Measurements from ENCODE around the gene MYLK3. TPM values are rescaled to one million over a fixed set of nuclear protein-coding genes. Genes with fewer than 3 reads are reported as not detected.
A peak's percentile ranks its signal among the peaks of the same experiment; 100 is the strongest.

MYLK3 gene
- total and polyA plus RNA-seq, 2 of the 4 experiments (the other 2 are of a cell fraction): under 0.01 to 0.03 TPM

DNA sequence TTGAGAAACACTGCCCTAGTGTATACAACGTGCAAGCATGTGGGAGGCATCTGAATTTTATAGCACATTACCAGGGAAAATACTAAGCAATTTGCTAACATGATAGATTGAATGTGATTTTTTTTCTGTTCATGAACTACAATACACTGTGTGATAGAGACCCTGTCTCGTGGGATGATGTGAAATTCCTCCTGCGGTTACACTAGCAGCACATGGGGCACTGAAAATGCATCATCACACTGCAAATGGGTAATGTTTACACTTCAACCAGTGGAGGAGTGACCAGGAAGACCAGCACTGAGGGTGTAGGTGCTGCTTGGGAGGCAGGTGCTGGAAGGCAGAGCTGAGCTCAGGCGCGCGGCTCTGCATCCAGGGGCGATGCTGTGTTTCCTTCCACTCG lies 29.9 kb downstream of the MYLK3 start:
- H3K9me1 ChIP-seq (ENCODE audit: insufficient read depth, low read length): no peaks in the 10 kb centered on the region
- H2AK9ac ChIP-seq (replicated peaks; ENCODE audit: low read depth, low read length, poor library complexity): peak overlapping the region; percentile 34
- POLR2A ChIA-PET (ENCODE audit: unreplicated experiment): no interaction called here
- no peaks in the 10 kb centered on the region for H3K27me3 ChIP-seq (ENCODE audit: control insufficient read depth, insufficient read depth, low read length)
- H3K56ac ChIP-seq (ENCODE audit: extremely low read depth, insufficient read depth, low read length): no peak overlapping the region
- TF ChIP-seq RAD21 (IDR thresholded peaks at IDR 0.05; ENCODE audit: low read length) (no peak), CHD1 (IDR thresholded peaks at IDR 0.05; ENCODE audit: low read depth, low read length) (no peak), POLR2A (IDR thresholded peaks at IDR 0.05; ENCODE audit: low read depth, low read length) (no peak), RFX5 (IDR thresholded peaks at IDR 0.05; ENCODE audit: low read depth, low read length) (no peak), MAFK (IDR thresholded peaks at IDR 0.05; ENCODE audit: low read depth, low read length) (no peak), RCOR1 (IDR thresholded peaks at IDR 0.05; ENCODE audit: insufficient replicate concordance, low read length) (no peak), CEBPB (IDR thresholded peaks at IDR 0.05; ENCODE audit: low read depth, low read length) (no peak), MAZ (IDR thresholded peaks at IDR 0.05; ENCODE audit: borderline replicate concordance, low read depth, low read length) (no peak), FOS (IDR thresholded peaks at IDR 0.05; ENCODE audit: low read depth, low read length) (no peak), MXI1 (IDR thresholded peaks at IDR 0.05; ENCODE audit: borderline replicate concordance, low read depth, low read length) (no peak), BHLHE40 (IDR thresholded peaks at IDR 0.05; ENCODE audit: low read depth, low read length) (no peak)
- TF ChIP-seq, protein P1, sequence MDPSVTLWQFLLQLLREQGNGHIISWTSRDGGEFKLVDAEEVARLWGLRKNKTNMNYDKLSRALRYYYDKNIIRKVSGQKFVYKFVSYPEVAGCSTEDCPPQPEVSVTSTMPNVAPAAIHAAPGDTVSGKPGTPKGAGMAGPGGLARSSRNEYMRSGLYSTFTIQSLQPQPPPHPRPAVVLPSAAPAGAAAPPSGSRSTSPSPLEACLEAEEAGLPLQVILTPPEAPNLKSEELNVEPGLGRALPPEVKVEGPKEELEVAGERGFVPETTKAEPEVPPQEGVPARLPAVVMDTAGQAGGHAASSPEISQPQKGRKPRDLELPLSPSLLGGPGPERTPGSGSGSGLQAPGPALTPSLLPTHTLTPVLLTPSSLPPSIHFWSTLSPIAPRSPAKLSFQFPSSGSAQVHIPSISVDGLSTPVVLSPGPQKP (IDR thresholded peaks at IDR 0.05; ENCODE audit: borderline replicate concordance, low read depth, low read length): no peak
- TF ChIP-seq, protein P2, sequence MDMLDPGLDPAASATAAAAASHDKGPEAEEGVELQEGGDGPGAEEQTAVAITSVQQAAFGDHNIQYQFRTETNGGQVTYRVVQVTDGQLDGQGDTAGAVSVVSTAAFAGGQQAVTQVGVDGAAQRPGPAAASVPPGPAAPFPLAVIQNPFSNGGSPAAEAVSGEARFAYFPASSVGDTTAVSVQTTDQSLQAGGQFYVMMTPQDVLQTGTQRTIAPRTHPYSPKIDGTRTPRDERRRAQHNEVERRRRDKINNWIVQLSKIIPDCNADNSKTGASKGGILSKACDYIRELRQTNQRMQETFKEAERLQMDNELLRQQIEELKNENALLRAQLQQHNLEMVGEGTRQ (IDR thresholded peaks at IDR 0.05; ENCODE audit: low read depth, low read length): no peak
- no peak overlapping the region for H2BK120ac ChIP-seq (ENCODE audit: low read depth, low read length)
- no peak overlapping the region for H4K8ac ChIP-seq (ENCODE audit: low read depth in 2 of 2, low read length in 2 of 2)
- no peak overlapping the region for H3K4me2 ChIP-seq (ENCODE audit: low read depth, low read length)
- no peak overlapping the region for H3K23ac ChIP-seq (ENCODE audit: low read depth, low read length)
- no peak overlapping the region for H3K4me3 ChIP-seq (ENCODE audit: insufficient read depth, low read depth, low read length)
- intact Hi-C loops (cut with micrococcal nuclease) (no loop called here), in situ Hi-C loops (cut with MboI; ENCODE audit: low sequenced_read_pairs) (no loop called here), dilution Hi-C loops (cut with HindIII; ENCODE audit: low sequenced_read_pairs, unreplicated experiment) (no loop called here)
- no peak overlapping the region for H4K5ac ChIP-seq (ENCODE audit: low read depth, low read length)
- H3K36me3 ChIP-seq (ENCODE audit: control insufficient read depth, insufficient read depth, low read length): no peaks in the 10 kb centered on the region
- no peak overlapping the region for H3K27ac ChIP-seq (ENCODE audit: insufficient read depth, low read length)
- no peaks in the 10 kb centered on the region for H3K9me3 ChIP-seq (ENCODE audit: control insufficient read depth, insufficient read depth, low read length)
- CTCF ChIA-PET: no interaction called here
- no peak overlapping the region for H2AFZ ChIP-seq (replicated peaks; ENCODE audit: low read length, poor library complexity)
- no peak overlapping the region for H2BK5ac ChIP-seq (ENCODE audit: low read depth, low read length, poor library complexity, severe bottlenecking)
- ATAC-seq (ENCODE audit: low read depth) (no peak), DNase-seq (peak; percentile 24)
- H3K9ac ChIP-seq (ENCODE audit: low read depth, low read length): no peak overlapping the region
- H4K20me1 ChIP-seq (ENCODE audit: insufficient read depth, low read length): no peaks in the 10 kb centered on the region
- H3K14ac ChIP-seq (replicated peaks; ENCODE audit: low read depth, low read length): no peak overlapping the region
- no peak overlapping the region for H2BK15ac ChIP-seq (ENCODE audit: low read depth, low read length)
- BruUV-seq (replicated peaks): no TSS peak
- no peak overlapping the region for H4K91ac ChIP-seq (ENCODE audit: insufficient read depth, low read depth, low read length)
- no peak overlapping the region for H2AK5ac ChIP-seq (ENCODE audit: low read depth, low read length)
- H2BK20ac ChIP-seq (ENCODE audit: low read depth, low read length): no peak overlapping the region
- no peak overlapping the region for H3K4ac ChIP-seq (ENCODE audit: low read depth, low read length)
- no peak overlapping the region for H3K18ac ChIP-seq (ENCODE audit: low read depth, low read length)
- WGBS, 2 experiments (ENCODE audit: extremely low coverage in 2 of 2, insufficient read length in 1 of 2): 100% methylated on average over 5 of the region's 8 CpGs; no CpG with 5 or more reads in 1 of the 2 experiments
- H3K79me1 ChIP-seq (ENCODE audit: low read depth in 1 of 2, low read length in 2 of 2): no peaks in the 10 kb centered on the region
- H3K4me1 ChIP-seq (ENCODE audit: control insufficient read depth, insufficient read depth, low read length): no peaks in the 10 kb centered on the region
